A172 (cell line): Measurements from ENCODE around the gene SPG7. TPM values are rescaled to one million over a fixed set of nuclear protein-coding genes. Genes with fewer than 3 reads are reported as not detected.
"Not testable (repeated sequence)": the region's sequence is repeated elsewhere in the genome, so short reads cannot be mapped to it uniquely, and the experiment has no call there.

Experiments used
- DNase-seq: peaks from one replicate; pipeline ENCODE4 v3.0.0-alpha.2; 2015; ENCODE audit warnings: low spot score
- total RNA-seq: library from RNA; depleted of rRNA; stranded (reverse); fragments of >200 nt; shearing (Covaris generic); gene quantifications from 2 replicates; pipeline ENCODE4 v1.2.3, GENCODE V29; 2014

Gene SPG7
- total RNA-seq, 1 experiment from 2014 or later: 208 TPM

DNA sequence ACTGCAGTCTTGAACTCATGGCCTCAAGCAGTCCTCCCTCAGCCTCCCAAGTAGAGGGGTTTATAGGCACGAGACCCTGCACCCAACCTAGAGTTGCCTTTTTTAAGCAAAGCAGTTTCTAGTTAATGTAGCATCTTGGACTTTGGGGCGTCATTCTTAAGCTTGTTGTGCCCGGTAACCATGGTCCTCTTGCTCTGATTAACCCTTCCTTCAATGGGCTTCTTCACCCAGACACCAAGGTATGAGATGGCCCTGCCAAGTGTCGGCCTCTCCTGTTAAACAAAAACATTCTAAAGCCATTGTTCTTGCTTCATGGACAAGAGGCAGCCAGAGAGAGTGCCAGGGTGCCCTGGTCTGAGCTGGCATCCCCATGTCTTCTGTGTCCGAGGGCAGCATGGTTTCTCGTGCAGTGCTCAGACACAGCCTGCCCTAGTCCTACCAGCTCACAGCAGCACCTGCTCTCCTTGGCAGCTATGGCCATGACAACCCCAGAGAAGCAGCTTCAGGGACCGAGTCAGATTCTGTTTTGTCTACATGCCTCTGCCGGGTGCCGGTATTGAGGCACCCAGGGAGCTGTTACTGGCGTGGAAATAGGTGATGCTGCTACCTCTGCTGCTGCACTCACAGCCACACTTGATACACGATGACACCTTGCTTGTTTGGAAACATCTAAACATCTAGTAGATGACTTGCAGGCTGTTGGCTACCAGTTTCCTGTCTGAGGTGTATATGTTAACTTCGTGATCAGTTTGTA is 55.6 kb downstream of the SPG7 start:
- no peak for DNase-seq

DNA sequence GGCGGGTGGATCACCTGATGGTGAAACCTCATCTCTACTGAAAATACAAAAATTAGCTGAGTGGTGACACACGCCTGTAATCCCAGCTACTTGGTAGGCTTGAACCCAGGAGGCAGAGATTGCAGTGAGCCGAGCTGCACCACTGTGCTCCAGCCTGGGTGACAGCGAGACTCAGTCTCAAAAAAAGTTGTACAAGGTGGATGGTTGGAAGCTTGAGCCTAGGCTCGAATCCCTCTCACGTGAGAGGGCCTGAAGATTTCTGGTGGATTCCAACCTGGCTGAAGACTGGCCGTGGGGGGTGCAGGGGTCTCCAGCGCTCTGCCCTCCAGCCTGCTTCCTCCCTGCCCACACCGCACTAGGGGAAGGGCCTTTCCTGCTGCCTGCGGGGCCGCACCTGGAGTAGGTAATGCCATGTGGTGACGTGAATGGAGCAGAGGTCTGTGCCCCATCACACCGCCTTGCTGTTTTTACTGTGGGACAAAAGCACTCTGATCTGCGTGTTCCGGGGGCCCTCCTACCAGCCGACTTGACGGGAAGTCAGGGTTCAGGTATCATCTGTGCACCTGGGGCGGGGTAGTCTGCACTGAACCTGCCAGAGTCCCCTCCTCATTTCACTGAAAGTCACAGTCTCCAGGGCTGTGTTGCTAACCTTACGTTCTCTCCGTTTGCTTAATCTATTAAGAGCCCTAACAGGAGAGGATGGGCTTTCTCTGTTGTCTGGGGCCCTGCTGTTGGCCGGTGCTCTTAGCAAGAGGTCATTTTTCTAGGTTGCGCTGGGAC is 56.5 kb downstream of the SPG7 start:
- DNase-seq: no peak

GRCh38 chr16:89565256-89565505 is 57.0 kb downstream of the SPG7 start:
- DNase-seq: no peak

- no peak for DNase-seq
Observed at GRCh38 chr16:89565506-89566372, 57.5 kb downstream of the SPG7 start.

- no peak for DNase-seq
Observed at GRCh38 chr16:89567656-89568594, 59.7 kb downstream of the SPG7 start.

GRCh38 chr16:89569506-89570341 is 61.5 kb downstream of the SPG7 start:
- DNase-seq: peak; percentile 37

- DNase-seq: no peak
Observed at GRCh38 chr16:89570342-89570923, 62.2 kb downstream of the SPG7 start.

- not testable (repeated sequence) for DNase-seq
Observed at GRCh38 chr16:89570983-89571598, 62.9 kb downstream of the SPG7 start.

DNA sequence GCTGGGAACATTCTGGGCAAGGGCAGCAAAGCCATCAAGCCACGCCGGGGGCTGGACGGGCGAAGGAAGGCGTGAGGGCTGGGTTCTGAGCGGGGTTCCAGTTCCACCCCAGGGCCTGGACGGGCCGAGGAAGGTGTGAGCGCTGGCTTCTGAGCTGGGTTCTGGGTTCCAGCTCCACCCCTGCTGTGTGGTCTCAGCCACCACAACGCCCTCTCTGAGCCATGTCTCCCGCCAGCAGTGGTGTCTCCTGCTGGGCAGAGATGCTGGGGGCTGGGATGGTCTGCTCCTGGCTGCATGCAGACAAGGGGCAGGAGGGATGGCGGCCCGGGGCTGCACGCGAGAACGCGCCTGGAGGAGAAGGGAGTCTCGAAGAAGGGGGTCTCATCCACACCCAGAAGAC is 63.4 kb downstream of the SPG7 start:
- no peak for DNase-seq

GRCh38 chr16:89572073-89572484 is 63.9 kb downstream of the SPG7 start:
- no peak for DNase-seq

GRCh38 chr16:89572485-89573205 is 64.4 kb downstream of the SPG7 start:
- DNase-seq: no peak

DNA sequence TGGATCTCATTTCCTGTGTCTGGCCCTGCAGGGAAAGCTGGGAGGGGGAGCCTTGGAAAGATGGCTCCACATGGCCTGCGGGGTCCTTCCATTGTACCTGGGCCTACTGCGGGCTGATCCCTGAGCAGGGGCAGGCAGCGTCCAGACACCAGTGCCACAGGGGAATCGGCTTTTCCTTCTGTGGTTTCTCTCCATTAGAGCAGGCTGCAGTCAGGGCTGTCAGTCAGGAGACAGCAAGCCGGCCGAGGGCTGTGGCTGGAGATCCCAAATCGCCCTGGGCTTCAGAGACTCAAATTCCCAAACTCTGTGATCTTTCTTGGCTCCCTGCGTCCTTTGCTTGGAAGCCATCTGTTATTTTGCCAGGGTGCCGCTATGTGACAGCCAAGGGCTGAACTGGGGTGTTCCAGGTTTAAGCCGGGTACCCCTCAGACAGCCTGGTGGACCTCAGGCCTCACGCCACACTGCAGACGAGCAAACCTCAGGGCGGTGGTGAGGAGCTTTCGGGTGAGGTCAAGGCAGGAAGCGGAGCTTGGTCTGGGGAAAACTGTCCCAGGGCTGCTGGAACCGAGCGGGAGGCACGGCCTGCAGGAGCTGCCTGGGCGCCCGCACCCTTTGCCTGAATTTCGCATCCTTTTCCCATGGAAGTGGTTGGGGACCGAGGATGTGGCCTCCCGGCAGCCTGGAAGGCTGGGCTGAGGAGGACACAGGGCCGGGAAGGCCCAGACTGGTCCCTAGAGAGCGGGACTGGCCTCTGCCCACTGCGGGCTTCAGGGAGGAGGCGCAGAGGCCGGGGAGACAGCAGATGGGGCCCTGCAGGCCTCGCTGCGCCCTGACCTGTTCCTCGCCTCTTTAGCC is 65.8 kb downstream of the SPG7 start:
- no peak for DNase-seq

GRCh38 chr16:89574681-89575246 is 66.6 kb downstream of the SPG7 start:
- DNase-seq: no peak

DNA sequence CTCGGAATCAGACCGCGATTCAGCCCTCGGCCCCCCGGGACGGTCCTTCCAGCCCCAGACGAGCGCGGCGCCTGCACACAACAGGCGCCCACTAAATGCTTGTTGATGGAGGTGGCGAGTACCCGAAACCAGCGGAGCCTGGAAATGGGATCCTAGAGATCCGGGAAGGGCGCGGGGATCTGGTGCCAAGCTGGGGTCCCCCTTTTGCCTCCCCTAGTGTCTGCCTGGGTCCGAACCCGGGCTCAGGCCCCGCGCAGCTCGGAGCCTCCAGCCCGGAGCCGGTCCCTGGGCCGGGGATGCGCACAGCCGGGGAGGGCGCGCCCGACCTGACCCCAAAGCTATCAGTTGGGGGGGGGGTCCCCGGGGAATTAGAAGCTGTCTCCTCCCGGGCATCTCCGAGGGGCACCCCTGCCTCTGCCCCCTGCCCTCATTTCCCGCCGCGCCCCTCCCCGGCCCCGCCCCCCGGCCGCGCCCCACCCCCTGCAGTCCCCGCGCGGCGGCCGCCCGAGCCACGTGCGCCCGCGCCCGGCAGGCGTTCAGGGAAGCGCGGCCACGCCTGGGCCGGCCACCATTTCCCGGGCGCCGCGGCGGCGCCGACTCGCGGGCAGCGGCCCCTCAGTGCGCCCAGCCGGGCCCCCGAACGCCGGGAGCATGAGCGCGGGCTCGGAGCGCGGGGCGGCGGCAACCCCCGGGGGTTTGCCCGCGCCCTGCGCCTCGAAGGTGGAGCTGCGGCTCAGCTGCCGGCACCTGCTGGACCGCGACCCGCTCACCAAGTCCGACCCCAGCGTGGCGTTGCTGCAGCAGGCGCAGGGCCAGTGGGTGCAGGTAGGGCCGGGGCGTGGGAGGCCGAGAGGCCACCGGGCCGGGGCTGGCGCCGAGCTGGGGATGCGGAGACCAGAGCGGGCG is 67.3 kb downstream of the SPG7 start, which contains the start of gene CPNE7:
TSS of gene CPNE7 (plus strand) at position 512 of the 906 bp plus-strand sequence. CDS start at position 652, 140 bp downstream.
- no peak for DNase-seq

GRCh38 chr16:89576153-89577054 is 68.2 kb downstream of the SPG7 start:
- DNase-seq: no peak
